Stimulated activated CD8-positive, alpha-beta memory T cell treated with anti-CD3 and anti-CD28 coated beads, Interleukin-12 subunit alpha, Interleukin-12 subunit beta, amount 100 ng/mL, for 4 hours (primary cell): ENCODE measurements around the gene KRTAP5-11.
"Not testable (repeated sequence)": the region's sequence is repeated elsewhere in the genome, so short reads cannot be mapped to it uniquely, and the experiment has no call there.

Source experiments
- DNase-seq: peaks from one replicate; pipeline ENCODE4 v3.0.0-alpha.2; 2020; ENCODE audit warnings: low read depth

KRTAP5-11 gene, protein sequence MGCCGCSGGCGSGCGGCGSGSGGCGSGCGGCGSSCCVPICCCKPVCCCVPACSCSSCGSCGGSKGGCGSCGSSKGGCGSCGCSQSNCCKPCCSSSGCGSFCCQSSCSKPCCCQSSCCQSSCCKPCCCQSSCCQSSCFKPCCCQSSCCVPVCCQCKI

DNA sequence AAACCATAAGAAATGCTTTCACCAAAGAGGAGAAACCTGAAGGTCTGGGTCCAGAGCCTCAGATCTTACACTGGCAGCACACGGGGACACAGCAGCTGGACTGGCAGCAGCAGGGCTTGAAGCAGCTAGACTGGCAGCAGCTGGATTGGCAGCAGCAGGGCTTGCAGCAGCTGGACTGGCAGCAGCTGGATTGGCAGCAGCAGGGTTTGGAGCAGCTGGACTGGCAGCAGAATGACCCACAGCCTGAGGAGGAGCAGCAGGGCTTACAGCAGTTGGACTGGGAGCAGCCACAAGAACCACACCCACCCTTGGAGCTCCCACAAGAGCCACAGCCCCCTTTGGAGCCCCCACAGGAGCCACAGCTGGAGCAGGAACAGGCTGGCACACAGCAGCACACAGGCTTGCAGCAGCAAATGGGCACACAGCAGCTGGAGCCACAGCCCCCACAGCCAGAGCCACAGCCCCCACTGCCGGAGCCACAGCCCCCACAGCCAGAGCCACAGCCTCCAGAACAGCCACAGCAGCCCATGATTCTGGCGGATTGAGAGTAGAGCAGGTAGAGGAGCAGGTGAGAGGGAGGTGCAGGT lies at the start of gene KRTAP5-11:
Gene KRTAP5-11, minus strand, starts transcription at position 567 of the 587 bp plus-strand sequence. Its CDS starts 38 bp downstream, at position 529.
- no peak for DNase-seq

DNA sequence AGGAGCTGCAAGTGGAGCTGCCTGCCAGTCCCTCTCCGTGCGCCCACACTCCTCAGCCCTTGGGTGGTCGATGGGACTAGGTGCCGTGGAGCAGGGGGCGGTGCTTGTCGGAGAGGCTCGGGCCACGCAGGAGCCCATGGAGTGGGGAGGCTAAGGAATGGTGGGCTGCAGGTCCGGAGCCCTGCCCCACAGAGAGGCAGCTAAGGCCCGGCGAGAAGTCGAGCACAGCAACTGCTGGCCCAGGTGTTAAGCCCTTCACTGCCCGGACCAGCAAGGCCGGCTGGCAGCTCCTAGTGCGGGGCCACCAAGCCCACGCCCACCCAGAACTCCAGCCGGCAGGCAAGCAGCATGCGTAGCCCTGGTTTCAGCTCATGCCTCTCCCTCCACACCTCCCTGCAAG lies 48.9 kb upstream of the KRTAP5-11 start:
- not testable (repeated sequence) for DNase-seq

DNA sequence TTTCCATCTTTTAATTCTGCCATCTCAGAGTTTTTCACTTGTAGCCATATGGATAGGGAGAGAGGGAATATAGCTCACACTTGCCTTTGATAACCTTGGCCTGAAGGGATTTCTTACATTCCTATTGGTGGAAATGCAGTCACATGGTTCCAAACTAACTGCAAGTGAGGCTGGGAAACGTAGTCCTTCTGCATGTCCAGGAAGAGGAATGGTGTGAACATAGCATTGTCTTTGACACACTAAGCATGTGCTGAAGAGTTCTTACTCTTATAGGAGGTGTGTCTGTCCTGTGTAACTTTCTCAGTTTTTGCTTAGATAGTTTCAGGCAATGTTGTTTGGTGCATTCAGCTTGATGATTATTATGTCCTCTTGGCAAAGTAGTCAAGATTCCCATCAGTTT lies 47.4 kb upstream of the KRTAP5-11 start:
- DNase-seq: not testable (repeated sequence)

DNA sequence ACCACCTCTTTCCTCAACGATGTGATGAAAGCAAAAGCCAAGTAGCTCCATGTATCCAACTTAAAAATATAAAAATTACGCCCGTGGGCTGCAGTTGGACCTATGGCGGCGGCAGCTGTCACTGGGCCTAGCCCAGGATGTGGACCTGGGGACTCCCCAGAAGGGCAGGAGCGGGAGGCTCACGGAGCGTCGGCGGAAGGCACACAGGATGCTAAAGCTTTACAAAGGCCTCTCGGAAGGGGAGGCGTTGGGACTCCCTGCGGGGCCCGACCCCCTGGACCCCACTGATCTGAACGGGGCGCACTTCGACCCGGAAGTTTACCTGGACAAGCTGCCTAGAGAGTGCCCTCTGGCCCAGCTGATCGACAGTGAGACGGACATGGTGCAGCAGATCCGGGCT lies 46.3 kb upstream of the KRTAP5-11 start:
- not testable (repeated sequence) for DNase-seq

DNA sequence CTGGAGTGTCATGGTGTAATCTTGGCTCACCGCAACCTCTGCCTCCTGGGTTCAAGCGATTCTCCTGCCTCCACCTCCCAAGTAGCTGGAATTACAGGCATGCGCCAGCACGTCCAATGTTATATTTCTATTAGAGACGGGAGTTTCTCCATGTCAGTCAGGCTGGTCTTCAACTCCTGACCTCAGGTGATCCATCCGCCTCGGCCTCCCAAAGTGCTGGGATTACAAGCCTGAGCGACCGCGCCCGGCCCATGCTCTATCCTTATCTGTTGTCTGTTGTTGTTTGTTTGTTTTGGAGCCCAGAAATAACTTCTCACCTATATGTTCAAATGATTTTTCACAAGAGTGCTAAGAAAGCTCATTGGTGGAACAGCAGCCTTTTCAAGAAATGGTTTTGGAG lies 40.6 kb upstream of the KRTAP5-11 start:
- DNase-seq: not testable (repeated sequence)

DNA sequence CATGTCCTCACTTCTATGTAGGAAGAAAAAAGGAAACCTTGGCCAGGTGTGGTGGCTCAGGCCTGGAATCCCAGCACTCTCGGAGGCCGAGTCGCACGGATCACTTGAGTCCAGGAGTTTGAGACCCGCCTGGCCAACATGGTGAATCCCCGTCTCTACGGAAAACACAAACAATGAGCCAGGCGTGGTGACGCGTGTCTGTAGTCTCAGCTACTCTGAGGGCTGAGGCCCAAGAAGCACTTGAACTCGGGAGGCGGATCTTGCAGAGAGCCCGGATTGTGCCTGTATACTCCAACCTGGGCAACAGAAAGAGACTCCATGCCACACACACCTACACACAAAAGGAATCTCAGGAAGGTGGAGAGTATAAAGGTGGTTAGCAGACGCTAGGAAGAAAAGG lies 39.9 kb upstream of the KRTAP5-11 start:
- not testable (repeated sequence) for DNase-seq

DNA sequence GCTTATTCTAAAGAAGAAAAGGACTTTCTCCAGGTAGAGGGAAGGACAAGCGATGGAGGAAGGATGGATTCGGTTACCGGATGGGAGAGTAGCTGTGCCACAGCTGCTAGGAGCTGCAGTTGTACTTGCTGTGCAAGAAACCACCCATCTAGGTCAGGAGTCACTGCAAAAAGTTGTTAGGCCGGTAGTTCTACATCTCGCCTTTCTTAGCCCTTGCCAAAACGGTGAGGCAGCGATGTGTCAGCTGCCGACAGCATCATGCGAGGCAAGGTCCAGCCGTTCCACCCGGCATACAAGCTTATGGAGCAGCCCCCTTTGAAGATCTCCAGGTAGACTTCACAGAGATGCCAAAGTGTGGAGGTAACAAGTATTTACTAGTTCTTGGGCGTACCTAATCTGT lies 32.3 kb upstream of the KRTAP5-11 start:
- not testable (repeated sequence) for DNase-seq

DNA sequence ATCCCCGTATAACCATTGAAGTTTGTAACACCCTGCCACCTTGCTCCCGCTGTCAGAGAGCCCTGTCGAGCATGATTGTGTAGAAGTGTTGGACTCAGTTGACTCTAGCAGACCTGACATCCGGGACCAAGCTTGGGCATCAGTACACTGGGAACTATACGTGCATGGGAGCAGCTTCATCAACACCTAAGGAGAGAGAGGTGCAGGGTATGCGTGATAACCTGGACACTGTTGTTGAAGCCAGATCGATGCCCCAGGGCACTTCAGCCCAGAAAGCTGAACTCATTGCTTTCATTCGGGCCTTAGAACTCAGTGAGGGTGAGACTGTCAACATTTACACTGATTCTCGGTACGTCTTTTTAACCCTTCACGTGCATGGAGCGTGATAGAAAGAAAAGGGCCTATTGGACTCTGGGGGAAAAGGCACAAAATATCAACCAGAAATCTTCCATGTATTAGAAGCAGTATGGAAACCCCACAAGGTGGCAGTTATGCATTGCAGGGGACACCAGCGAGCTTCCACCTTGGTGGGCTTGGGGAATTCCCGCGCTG lies 31.8 kb upstream of the KRTAP5-11 start:
- not testable (repeated sequence) for DNase-seq

DNA sequence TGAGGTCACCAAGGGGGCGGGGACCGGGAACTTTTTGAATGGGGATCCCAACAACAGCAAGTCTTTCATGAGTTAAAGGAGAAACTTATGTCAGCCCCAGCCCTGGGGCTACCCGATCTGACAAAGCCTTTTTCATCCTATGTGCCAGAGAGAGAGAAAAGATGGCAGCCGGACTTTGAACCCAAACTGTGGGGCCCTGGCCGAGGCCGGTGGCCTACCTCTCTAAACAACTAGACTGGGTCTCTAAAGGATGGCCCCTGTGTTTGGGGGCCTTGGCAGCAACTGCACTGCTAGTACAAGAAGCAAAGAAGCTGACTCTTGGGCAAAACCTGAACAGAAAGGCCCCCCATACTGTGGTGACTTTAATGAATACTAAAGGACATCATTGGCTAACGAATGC lies 31.3 kb upstream of the KRTAP5-11 start:
- not testable (repeated sequence) for DNase-seq

DNA sequence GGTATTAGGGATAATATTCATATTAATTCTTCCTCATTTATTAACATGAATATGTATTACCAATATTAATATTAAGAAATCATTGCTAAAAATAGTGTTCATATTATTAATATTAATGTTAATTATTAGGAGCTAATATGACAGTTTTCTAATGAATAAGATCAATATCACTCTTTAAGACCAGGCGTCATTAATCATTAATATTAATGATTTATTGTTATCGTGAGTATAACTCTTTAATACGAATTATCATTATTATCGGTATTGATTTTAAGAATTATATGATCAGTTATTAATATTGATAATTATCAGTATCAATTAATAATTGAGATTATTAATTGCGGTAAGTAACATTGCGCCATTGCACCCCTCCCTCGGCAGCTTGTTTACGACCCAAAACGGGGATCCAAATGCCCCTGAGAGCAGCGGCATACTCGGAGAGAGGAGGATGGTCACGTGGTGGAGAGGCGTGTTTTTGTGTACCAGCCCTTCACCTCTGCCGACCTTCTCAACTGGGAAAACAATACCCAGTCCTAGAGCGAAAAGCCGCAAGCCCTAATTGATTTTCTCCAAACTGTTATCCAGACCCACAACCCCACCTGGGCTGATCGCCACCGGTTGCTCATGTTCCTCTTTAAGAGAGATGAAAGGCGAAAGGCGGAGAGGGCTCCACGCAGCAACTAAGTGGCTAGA lies 28.7 kb upstream of the KRTAP5-11 start:
- DNase-seq: not testable (repeated sequence)

DNA sequence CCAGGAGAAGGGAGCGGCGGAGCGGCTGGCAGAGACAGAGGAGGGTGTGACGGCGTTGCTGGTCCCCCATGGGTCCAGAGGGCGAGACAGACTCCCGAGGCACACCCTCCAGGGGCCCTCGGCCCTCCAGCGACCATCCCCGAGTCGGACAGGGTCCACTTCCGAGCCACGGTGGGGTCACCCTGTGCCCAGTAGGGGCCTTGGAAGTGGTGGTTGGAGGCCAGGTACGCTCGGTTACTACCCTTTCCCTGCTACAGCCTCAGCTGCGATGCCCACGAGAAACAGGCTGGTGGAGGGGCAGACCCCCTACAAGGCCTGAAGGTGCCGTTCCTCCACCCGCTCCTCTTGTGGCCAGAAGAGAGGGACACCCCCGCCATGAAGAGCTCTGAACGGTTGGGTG lies 25.6 kb upstream of the KRTAP5-11 start:
- not testable (repeated sequence) for DNase-seq

DNA sequence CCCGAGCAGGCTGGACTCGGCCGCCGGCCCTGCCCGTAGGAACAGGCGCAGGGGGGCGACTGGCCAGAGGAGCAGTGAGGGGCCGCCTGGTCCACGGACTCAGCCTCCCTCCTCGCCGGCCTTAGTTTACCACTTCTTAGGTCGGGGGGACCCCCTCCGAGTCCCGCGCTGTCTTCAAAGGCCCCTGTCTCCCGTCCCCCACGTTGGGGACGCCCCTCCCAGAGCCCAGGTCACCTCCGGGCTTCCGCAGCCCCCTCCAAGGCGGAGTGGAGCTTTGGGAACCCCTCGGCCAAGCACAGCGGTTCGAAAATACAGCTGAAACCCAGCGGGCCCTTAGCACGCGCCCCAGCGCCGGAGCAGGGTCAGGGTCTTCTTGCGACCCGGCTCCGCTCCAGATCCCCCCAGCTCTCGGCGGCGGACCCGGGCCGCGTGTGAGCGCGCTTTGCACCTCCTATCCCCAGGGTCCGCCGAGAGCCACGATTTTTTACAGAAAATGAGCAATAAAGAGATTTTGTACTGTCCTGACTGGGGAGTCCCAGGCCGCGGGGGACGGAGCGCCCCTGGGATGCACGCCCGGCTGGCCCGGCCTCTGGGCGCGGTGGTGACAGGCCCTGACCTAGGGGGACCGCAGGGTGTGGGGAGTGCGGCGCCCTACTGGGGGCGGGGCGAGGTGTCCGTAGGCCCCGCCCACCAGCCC lies 25.0 kb upstream of the KRTAP5-11 start:
- not testable (repeated sequence) for DNase-seq

DNA sequence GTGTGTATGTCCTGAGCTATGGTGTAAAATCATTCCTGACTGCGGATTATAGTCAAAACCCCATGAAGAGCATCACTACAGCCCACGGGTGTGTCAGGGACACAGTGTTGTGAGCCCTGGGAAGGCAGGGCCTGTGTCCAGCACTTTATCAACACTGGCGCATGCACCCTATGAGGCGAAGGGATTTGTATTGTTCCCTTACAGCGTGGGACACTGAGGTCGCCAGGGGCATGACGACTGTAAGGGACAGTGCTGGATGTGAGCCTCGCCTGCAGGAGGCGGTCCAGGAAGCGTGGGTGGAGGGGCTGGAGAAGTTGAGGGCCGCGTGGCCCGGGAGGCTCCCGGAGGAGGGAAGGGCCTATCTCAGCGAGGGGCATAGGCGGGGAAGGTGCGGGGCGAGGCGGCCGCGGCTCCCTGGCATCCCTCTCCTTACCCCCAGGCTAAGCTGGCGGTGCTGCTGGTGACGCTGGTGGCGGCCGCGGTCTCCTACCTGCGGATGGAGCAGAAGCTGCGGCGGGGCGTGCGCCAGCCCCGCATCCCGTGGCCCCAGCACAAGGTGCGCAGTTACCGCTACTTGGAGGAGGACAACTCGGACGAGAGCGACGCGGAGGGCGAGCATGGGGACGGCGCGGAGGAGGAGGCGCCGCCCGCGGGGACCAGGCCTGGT lies 24.3 kb upstream of the KRTAP5-11 start:
- not testable (repeated sequence) for DNase-seq

DNA sequence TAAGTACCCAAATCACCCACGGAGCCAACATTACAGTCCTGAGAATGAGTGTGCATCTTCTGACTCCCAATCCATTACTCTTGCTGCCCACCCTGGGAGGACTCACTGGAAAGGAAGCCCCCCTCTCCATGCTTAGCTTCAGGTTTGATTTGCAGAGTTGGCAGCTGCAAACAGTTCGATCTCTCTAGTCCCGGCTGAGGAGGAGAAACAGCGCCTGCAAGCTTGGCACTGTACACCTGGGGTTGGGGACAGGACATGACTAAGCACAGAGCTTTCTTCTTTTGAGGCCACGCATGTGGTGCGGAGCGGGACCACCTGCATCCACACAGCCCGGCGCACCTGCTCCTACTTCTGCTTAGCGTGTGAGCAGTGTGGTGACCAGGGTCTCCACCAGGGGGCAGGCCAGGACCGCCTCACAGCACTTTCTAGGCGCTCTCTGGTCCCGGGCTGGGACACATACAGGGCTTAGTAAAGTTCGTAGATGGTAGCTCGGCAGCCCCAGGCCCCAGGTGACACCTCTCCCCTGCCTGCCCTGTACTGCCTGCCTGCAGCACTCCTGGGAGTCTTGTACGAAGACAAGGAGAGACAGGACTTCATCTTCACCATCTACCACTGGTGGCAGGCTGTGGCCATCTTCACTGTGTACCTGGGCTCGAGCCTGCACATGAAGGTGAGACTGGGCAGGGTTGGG lies 22.3 kb upstream of the KRTAP5-11 start:
- DNase-seq: not testable (repeated sequence)

DNA sequence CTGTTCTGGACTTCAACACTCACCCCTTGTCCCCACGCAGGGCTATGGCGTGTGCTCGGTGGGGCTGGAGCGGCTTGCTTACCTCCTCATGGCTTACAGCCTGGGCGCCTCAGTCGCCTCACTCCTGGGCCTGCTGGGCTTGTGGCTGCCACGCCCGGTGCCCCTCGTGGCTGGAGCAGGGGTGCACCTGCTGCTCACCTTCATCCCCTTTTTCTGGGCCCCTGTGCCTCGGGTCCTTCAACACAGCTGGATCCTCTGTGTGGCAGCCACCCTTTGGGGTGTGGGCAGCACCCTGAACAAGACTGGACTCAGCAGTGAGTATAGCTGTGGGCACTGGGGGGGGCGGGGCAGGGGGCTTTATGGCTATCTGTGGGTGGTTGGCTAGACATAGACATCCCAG lies 20.5 kb upstream of the KRTAP5-11 start:
- not testable (repeated sequence) for DNase-seq

DNA sequence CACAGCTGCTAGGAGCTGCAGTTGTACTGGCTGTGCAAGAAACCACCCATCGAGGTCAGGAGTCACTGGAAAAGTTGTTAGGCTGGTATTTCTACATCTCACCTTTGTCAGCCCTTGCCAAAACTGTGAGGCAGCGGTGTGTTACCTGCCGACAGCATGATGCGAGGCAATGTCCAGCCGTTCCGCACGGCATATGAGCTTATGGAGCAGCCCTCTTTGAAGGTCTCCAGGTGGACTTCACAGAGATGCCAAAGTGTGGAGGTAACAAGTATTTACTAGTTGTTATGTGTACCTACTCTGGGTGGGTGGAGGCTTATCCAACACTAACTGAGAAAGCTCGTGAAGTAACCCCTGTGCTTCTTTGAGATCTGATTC lies 6.9 kb upstream of the KRTAP5-11 start:
- not testable (repeated sequence) for DNase-seq

DNA sequence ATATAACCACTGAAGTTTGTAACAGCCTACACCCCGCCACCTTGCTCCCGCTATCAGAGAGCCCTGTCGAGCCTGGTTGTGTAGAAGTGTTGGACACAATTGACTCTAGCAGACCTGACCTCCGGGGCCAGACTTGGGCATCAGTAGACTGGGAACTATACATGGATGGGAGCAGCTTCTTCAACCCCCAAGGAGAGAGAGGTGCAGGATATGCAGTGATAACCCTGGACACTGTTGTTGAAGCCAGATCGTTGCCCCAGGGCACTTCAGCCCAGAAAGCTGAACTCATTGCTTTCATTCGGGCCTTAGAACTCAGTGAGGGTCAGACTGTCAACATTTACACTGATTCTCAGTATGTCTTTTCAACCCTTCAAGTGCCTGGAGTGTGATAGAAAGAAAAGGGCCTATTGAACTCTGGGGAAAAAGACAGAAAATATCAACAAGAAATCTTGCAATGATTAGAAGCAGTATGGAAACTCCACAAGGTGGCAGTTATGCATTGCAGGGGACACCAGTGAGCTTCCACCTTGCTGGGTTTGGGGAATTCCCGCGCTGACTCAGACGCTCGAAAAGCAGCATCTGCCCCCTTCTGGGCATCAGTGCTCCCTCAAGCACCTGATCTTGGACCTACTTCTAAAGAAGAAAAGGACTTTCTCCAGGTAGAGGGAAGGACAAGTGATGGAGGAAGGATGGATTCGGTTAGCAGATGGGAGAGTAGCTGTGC lies 6.3 kb upstream of the KRTAP5-11 start:
- not testable (repeated sequence) for DNase-seq

DNA sequence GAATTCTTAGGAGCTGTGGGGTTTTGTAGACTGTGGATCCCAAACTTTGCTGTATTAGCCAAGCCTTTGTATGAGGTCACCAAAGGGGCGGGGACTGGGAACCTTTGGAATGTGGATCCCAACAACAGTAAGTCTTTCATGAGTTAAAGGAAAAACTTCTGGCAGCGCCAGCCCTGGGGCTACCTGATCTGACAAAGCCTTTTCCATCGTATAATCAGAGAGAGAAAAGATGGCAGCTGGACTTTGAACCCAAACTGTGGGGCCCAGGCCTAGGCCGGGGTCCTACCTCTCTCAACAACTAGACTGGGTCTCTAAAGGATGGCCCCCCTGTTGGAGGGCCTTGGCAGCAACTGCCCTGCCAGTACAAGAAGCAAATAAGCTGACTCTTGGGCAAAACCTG lies 5.6 kb upstream of the KRTAP5-11 start:
- not testable (repeated sequence) for DNase-seq

DNA sequence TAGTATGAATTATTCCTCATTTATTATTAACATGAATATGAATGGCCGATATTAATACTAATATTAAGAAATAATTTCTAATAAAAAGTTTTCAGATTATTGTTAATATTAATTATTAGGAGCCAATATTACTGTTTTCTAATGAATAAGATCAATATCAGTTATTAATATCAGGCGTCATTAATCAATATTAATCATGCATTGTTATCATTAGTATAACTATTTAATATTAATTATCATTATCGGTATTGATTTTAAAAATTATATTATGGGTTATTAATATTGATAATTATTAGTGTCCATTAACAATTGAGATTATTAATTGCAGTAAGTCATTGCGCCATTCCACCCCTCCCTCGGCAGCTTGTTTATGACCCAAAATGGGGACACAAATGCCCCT lies 3.0 kb upstream of the KRTAP5-11 start:
- not testable (repeated sequence) for DNase-seq

DNA sequence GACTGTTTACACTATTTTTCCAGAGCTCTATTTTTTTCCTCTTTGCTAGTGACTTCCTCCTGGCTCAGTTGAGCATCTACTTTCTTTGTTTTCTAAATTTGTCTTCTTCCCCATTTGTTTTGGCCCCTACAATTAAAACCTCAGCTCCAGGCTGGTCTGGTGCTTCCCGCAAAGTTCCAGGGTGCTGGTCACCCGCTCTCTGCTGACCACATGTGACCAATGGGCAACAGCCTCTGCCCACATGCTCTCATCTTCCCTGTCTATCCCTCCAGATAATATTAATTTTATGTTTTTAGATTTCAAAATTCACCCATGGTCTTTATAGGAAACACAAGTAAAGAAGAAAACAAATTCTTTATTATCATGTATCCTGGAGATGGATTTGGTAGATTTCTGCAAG lies 294 bp upstream of the KRTAP5-11 start:
- DNase-seq: not testable (repeated sequence)

DNA sequence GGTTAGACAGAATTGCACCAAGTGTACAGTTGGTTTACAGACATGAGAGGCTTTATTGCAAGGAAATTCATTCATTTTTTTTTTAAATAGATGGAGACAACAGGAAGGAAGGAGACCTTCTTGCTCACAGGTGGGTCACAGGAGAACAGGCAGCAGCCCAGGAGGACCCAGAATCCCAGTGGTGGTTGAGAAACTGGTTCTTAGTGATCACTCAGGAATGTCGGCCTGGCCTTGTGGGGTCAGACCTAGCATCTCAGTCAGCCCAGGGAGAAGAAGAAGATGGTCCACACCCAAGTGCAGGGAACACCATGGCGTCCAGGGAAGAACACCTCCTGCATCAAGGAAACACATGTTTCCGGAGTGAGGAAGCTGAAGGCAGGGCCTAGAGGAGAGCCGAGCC lies 849 bp downstream of the KRTAP5-11 start:
- no peak for DNase-seq
